ENCODE data around the gene MINDY1.

DNA sequence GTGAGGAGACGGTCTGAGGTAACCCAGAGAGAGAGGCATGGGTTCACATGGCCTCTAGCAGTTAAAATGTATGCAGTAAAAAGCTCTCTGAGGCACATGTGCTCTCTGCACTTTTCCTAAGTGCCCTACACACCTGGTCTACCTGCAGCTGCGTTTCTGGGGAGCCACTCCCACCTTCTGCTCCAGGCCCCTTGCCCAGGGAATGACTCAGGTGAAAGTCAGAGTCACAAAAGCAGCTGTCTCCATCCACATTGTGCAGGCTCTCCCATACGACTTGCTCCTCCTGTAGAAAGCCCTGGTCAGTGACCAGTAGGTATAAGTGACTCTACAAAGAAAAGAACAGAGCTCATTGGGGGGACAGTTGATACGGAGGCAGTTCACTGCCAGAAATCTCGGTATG, 8.8 kb downstream of the MINDY1 start:
- TF ChIP-seq CTCF (conservative IDR thresholded peaks at IDR 0.05; ENCODE audit: low read length) (no peak), EZH2phosphoT487 (IDR thresholded peaks at IDR 0.05; ENCODE audit: borderline replicate concordance, low read depth, low read length) (no peak)

Data from OCI-LY7 (cell line).